CD4-positive, alpha-beta T cell treated with Interleukin-2 at 100 ng/mL for 4 hours (primary cell): ENCODE measurements around the gene TDRD6.
"Not testable (repeated sequence)": the region's sequence is repeated elsewhere in the genome, so short reads cannot be mapped to it uniquely, and the experiment has no call there.

Source experiments
- DNase-seq: peaks from one replicate; pipeline ENCODE4 v3.0.0-alpha.2; 2020; ENCODE audit warnings: low spot score

Gene TDRD6

GRCh38 chr6:46743425-46744158 lies 55.9 kb downstream of the TDRD6 start:
- DNase-seq = no peak

GRCh38 chr6:46744159-46744725 lies 56.6 kb downstream of the TDRD6 start:
- not testable (repeated sequence) for DNase-seq

DNA sequence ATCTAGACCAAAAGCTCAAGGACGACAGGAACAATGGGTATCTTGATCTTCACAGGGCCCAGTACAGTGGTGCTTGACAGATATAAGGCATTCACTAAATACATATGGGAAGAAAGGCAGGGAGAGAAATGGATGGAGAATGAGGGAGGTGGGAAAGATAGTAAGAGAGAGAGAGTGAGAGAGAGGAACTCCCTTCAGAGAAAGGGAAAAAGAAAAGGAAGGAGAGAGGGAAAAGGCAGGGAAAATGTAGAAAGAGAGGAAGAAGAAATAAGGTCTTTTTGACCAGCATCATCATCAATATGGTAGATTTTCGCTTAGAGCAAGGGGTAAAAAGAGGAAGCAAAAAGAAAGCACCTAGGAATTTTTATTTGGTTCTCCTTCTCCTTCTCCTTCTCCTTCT lies 58.3 kb downstream of the TDRD6 start:
- no peak for DNase-seq

DNA sequence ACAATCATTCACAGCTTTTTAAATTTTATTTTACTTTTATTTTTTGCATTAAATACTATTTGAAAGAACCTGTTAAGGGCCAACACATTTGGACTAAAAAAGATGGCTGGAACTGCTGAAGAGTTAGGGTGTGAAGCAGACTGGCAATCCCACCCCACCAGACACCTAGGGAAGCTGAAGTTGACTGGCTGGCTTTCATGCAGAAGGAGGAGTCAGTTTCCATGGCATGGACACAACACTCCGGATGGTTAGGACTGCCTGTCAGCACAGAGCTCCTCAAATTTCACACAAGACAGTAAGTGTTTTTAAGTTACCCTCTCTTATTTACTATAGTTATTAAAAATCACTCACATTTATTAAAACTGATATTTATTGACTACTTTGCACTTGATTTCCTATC lies 59.0 kb downstream of the TDRD6 start, which contains the start of gene ANKRD66:
TSS of gene ANKRD66 (plus strand) at position 238 of the 400 bp plus-strand sequence. CDS start 5,016 bp downstream, outside the sequence.
- no peak for DNase-seq

DNA sequence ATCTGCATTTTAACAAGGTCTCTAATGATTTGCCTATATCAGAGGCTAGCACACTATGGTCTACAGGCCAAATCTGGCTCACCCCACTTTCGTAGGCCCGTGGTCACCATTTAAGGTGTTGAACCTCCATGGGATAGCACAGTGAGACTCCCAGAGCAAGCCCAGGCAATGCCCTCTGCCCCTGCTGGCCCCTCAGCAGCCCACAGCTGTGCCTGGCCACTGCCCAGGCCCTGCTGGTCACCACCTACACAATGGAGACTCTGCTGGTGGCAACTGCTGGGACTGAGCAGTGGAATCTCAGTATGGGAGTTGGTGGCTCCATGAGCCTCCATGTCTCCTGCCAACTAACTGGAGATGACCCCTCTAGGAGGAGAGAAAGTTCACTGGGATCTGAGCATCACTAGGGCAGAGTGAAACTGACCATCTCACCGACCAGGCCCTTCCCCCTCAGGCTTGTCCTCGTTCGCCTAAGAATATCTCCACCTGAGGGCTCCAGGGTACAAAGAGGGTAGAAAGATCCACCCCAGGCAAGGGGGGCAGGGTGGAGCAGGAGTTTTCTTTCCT lies 61.3 kb downstream of the TDRD6 start:
- DNase-seq = no peak

- no peak for DNase-seq
These were observed 62.0 kb downstream of the TDRD6 start for GRCh38 chr6:46749731-46750130.

- no peak for DNase-seq
These were observed 64.0 kb downstream of the TDRD6 start for GRCh38 chr6:46751658-46752057.
